HCT116 (cell line): ENCODE data around the gene CELA2B. TPM values are rescaled to one million over a fixed set of nuclear protein-coding genes. Genes with fewer than 3 reads are reported as not detected.

Source experiments
- ATAC-seq: fragments of 200-7000 bp; cut with Tn5 transposase; 2 replicates; pipeline ENCODE4 v1.9.1; 2020; ENCODE audit warnings: mild to moderate bottlenecking, moderate library complexity
- BruUV-seq: library from RNA; stranded (reverse); fragments of 400-500 nt; replicated peaks from 2 replicates; lab custom pipeline; 2021; lab: Mats Ljungman, UMichigan
- CTCF ChIA-PET: fragments of 300-600 bp; sonication (Branson Sonifier 250); formaldehyde crosslinking; loops from one replicate; lab custom pipeline; 2021; ENCODE audit warnings: antibody characterized with exemption; lab: Charles Lee
- POLR2A ChIA-PET: fragments of 300-600, 350-600 bp; sonication (Branson Sonifier 250); formaldehyde crosslinking; loops from one replicate; lab custom pipeline; 2021; ENCODE audit warnings: antibody characterized with exemption; lab: Charles Lee
- RAD21 ChIA-PET, 2 experiments: fragments of 300-600 bp; sonication (Branson Sonifier 250); formaldehyde crosslinking; loops; one replicate each; lab custom pipeline; 2023; ENCODE audit warnings: low total read pairs in 2 of 2; ENCODE audit not compliant: uncharacterized antibody in 2 of 2, unreplicated experiment in 2 of 2, low non-redundant PET in 1 of 2; lab: Charles Lee
- DNase-seq: peaks from one replicate; pipeline ENCODE4 v3.0.0-alpha.2; 2010; ENCODE audit warnings: low read depth, low spot score
- H2AFZ ChIP-seq: fragments of 200-600 bp; shearing (Covaris generic), sonication (generic); 2 replicates; pipeline ENCODE4 v1.6.1; 2017; ENCODE audit warnings: low read depth, mixed run types, mixed read lengths, antibody characterized with exemption, low read length; ENCODE audit not compliant: poor library complexity, severe bottlenecking
- H3K27ac ChIP-seq: 2 replicates; pipeline ENCODE4 v1.5.1; 2012; ENCODE audit warnings: low read depth, low read length
- H3K27me3 ChIP-seq: fragments of 200-600 bp; sonication (generic); 2 replicates; pipeline ENCODE4 v1.6.1; 2016; ENCODE audit warnings: mixed run types, low read length, mixed read lengths; ENCODE audit not compliant: insufficient read depth
- H3K36me3 ChIP-seq, 2 experiments: fragments of 200-500 bp in 1 of 2; fragments of 200-600 bp in 1 of 2; sonication (Bioruptor generic) in 1 of 2; sonication (generic) in 1 of 2; 2 replicates each; pipeline versions ENCODE4 v1.5.1 to v1.6.1; 2014 to 2016; ENCODE audit warnings: low read length in 2 of 2, inconsistent platforms in 1 of 2, mixed read lengths in 1 of 2, mixed run types in 1 of 2; ENCODE audit not compliant: insufficient read depth in 2 of 2, control insufficient read depth in 1 of 2
- H3K4me1 ChIP-seq, 2 experiments: fragments of 200-600 bp in 1 of 2; sonication (generic) in 1 of 2; 2 replicates each; pipeline versions ENCODE4 v1.5.1 to v1.6.1; 2012 to 2017; ENCODE audit warnings: low read length in 2 of 2, inconsistent platforms in 1 of 2, mild to moderate bottlenecking in 1 of 2, mixed read lengths in 1 of 2, mixed run types in 1 of 2, moderate library complexity in 1 of 2; ENCODE audit not compliant: insufficient read depth in 2 of 2, control insufficient read depth in 1 of 2
- H3K4me2 ChIP-seq: fragments of 200-600 bp; sonication (generic); 2 replicates; pipeline ENCODE4 v1.6.1; 2017; ENCODE audit warnings: mixed run types, low read length, mixed read lengths
- H3K4me3 ChIP-seq, 2 experiments: fragments of 200-600 bp in 1 of 2; sonication (generic) in 1 of 2; replicated peaks in 1 of 2; 2 replicates each; pipeline ENCODE4 v1.5.1; 2011 to 2016; ENCODE audit warnings: low read length in 2 of 2, control low read depth in 1 of 2, low read depth in 1 of 2, mild to moderate bottlenecking in 1 of 2, mixed read lengths in 1 of 2, mixed run types in 1 of 2
- H3K79me2 ChIP-seq: fragments of 200-600 bp; sonication (generic); 2 replicates; pipeline ENCODE4 v1.6.1; 2017; ENCODE audit warnings: mild to moderate bottlenecking, mixed run types, low read length, moderate library complexity, mixed read lengths; ENCODE audit not compliant: insufficient read depth
- H3K9ac ChIP-seq: fragments of 200-600 bp; sonication (generic); 2 replicates; pipeline ENCODE4 v1.6.1; 2016; ENCODE audit warnings: low read length, mixed read lengths
- H3K9me2 ChIP-seq: fragments of 200-600 bp; sonication (generic), shearing (Covaris generic); 2 replicates; pipeline ENCODE4 v1.6.1; 2017; ENCODE audit warnings: mixed run types, mild to moderate bottlenecking, moderate library complexity; ENCODE audit not compliant: insufficient read depth
- H3K9me3 ChIP-seq, 2 experiments: fragments of 200-500 bp in 1 of 2; fragments of 200-600 bp in 1 of 2; sonication (Bioruptor generic) in 1 of 2; sonication (generic) in 1 of 2; 2 replicates each; pipeline ENCODE4 v1.6.1; 2014 to 2017; ENCODE audit warnings: low read length in 2 of 2, mixed read lengths in 2 of 2, inconsistent platforms in 1 of 2, low read depth in 1 of 2, mild to moderate bottlenecking in 1 of 2, mixed run types in 1 of 2, moderate library complexity in 1 of 2; ENCODE audit not compliant: control insufficient read depth in 1 of 2, insufficient read depth in 1 of 2
- H4K20me1 ChIP-seq: fragments of 200-600 bp; sonication (generic), shearing (Covaris generic); 2 replicates; pipeline ENCODE4 v1.6.1; 2017; ENCODE audit warnings: mixed run types, mild to moderate bottlenecking, moderate library complexity; ENCODE audit not compliant: insufficient read depth
- CEBPB ChIP-seq: IDR thresholded peaks from 2 replicates; pipeline ENCODE4 v1.6.1; 2012; ENCODE audit warnings: low read depth
- EGR1 ChIP-seq: IDR thresholded peaks from 2 replicates; pipeline ENCODE4 v1.6.1; 2012; ENCODE audit warnings: low read depth
- ELF1 ChIP-seq: IDR thresholded peaks from 2 replicates; pipeline ENCODE4 v1.6.1; 2012; ENCODE audit warnings: low read depth, borderline replicate concordance
- EZH2 ChIP-seq: fragments of 200-600 bp; sonication (generic); IDR thresholded peaks from 2 replicates; pipeline ENCODE4 v1.6.1; 2017; ENCODE audit warnings: antibody characterized with exemption, mixed run types
- EZH2phosphoT487 ChIP-seq: fragments of 200-600 bp; IDR thresholded peaks from 2 replicates; pipeline ENCODE4 v1.6.1; 2018; ENCODE audit warnings: antibody characterized with exemption, borderline replicate concordance
- JUND ChIP-seq: IDR thresholded peaks from 2 replicates; pipeline ENCODE4 v1.6.1; 2012
- POLR2A ChIP-seq: IDR thresholded peaks from 2 replicates; pipeline ENCODE4 v1.7.0; 2011; ENCODE audit warnings: borderline replicate concordance; ENCODE audit not compliant: insufficient read depth, insufficient read length; ENCODE audit errors: extremely low read depth
- POLR2AphosphoS5 ChIP-seq: IDR thresholded peaks from 2 replicates; pipeline ENCODE4 v1.6.1; 2011; ENCODE audit warnings: mild to moderate bottlenecking, low read depth, low read length, moderate library complexity
- SIN3A ChIP-seq: IDR thresholded peaks from 2 replicates; pipeline ENCODE4 v1.6.1; 2012; ENCODE audit warnings: low read depth
- SP1 ChIP-seq: IDR thresholded peaks from 2 replicates; pipeline ENCODE4 v1.6.1; 2012; ENCODE audit warnings: low read depth
- ZFX ChIP-seq: fragments of 450-650 bp; IDR thresholded peaks from 2 replicates; pipeline ENCODE4 v1.6.1; 2017
- ZNF274 ChIP-seq: fragments of 200-500 bp; sonication (Bioruptor generic); IDR thresholded peaks from 2 replicates; pipeline ENCODE4 v1.6.1; 2014; ENCODE audit warnings: mild to moderate bottlenecking, low read depth, low read length, inconsistent platforms
- intact Hi-C: fragments of 100-400 bp; cut with micrococcal nuclease; formaldehyde crosslinking; loops from 2 replicates; pipeline ENCODE4 v1.10.0; 2022
- total RNA-seq: library from RNA; stranded (reverse); gene quantifications from one replicate; pipeline ENCODE4 v1.2.1, GENCODE V29; 2021; ENCODE audit not compliant: unreplicated experiment
- TF ChIP-seq, protein P1 (sequence below): IDR thresholded peaks from 2 replicates; pipeline ENCODE4 v1.6.1; 2012; ENCODE audit warnings: low read depth
- TF ChIP-seq, protein P2 (sequence below): IDR thresholded peaks from 2 replicates; pipeline ENCODE4 v1.6.1; 2011; ENCODE audit warnings: mild to moderate bottlenecking, low read length, moderate library complexity; ENCODE audit not compliant: insufficient replicate concordance; ENCODE audit errors: extremely low read depth
- TF ChIP-seq, protein P3 (sequence below): IDR thresholded peaks from 2 replicates; pipeline ENCODE4 v1.6.1; 2012

CELA2B gene
- total RNA-seq, 1 experiment from 2014 or later, result not detected

DNA sequence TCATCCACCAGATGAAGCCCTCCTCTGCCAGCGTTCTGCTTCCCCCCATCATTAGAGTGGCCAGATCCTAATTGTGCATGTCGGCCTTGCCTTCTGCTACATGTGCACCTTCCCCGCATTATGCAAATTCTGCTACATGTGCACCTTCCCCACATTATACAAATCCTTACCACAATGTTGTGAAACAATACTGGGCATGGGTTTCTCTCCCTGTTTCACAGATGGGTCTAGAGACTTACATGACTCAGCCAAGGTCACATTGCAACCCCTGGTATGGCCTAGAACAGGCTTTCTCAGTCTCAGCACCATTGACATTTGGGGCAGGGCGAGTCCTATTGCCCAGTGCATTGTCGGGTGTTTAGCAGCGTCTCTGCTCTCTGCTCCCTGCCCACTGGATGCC, 20.4 kb upstream of the CELA2B start:
- Histone ChIP-seq H4K20me1 (no peaks in the 10 kb centered on the region), H3K9ac (no peak overlapping the region), H3K4me1 (peaks cover 3 to 10% of the 10 kb centered on the region in 2 experiments; a peak in 3 of 4 replicates), H3K4me2 (no peak overlapping the region), H3K27ac (no peak overlapping the region), H2AFZ (no peak overlapping the region), H3K27me3 (no peaks in the 10 kb centered on the region), H3K4me3 (no peak overlapping the region), H3K9me2 (no peaks in the 10 kb centered on the region), H3K79me2 (no peaks in the 10 kb centered on the region), H3K36me3 (no peaks in the 10 kb centered on the region), H3K9me3 (peaks cover 0 to 3% of the 10 kb centered on the region in 2 experiments; a peak in 1 of 4 replicates)
- ATAC-seq (no peak), DNase-seq (no peak)
- POLR2A ChIA-PET, result no interaction called here
- intact Hi-C loops, result no loop called here
- TF ChIP-seq ELF1 (no peak), POLR2A (no peak), EGR1 (no peak), EZH2phosphoT487 (no peak), POLR2AphosphoS5 (no peak), ZFX (no peak), SP1 (no peak), ZNF274 (no peak), EZH2 (no peak), SIN3A (no peak), CEBPB (no peak), JUND (no peak)
- TF ChIP-seq, protein P1, sequence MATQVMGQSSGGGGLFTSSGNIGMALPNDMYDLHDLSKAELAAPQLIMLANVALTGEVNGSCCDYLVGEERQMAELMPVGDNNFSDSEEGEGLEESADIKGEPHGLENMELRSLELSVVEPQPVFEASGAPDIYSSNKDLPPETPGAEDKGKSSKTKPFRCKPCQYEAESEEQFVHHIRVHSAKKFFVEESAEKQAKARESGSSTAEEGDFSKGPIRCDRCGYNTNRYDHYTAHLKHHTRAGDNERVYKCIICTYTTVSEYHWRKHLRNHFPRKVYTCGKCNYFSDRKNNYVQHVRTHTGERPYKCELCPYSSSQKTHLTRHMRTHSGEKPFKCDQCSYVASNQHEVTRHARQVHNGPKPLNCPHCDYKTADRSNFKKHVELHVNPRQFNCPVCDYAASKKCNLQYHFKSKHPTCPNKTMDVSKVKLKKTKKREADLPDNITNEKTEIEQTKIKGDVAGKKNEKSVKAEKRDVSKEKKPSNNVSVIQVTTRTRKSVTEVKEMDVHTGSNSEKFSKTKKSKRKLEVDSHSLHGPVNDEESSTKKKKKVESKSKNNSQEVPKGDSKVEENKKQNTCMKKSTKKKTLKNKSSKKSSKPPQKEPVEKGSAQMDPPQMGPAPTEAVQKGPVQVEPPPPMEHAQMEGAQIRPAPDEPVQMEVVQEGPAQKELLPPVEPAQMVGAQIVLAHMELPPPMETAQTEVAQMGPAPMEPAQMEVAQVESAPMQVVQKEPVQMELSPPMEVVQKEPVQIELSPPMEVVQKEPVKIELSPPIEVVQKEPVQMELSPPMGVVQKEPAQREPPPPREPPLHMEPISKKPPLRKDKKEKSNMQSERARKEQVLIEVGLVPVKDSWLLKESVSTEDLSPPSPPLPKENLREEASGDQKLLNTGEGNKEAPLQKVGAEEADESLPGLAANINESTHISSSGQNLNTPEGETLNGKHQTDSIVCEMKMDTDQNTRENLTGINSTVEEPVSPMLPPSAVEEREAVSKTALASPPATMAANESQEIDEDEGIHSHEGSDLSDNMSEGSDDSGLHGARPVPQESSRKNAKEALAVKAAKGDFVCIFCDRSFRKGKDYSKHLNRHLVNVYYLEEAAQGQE, result no peak
- TF ChIP-seq, protein P2, sequence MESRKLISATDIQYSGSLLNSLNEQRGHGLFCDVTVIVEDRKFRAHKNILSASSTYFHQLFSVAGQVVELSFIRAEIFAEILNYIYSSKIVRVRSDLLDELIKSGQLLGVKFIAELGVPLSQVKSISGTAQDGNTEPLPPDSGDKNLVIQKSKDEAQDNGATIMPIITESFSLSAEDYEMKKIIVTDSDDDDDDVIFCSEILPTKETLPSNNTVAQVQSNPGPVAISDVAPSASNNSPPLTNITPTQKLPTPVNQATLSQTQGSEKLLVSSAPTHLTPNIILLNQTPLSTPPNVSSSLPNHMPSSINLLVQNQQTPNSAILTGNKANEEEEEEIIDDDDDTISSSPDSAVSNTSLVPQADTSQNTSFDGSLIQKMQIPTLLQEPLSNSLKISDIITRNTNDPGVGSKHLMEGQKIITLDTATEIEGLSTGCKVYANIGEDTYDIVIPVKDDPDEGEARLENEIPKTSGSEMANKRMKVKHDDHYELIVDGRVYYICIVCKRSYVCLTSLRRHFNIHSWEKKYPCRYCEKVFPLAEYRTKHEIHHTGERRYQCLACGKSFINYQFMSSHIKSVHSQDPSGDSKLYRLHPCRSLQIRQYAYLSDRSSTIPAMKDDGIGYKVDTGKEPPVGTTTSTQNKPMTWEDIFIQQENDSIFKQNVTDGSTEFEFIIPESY, result no peak
- TF ChIP-seq, protein P3, sequence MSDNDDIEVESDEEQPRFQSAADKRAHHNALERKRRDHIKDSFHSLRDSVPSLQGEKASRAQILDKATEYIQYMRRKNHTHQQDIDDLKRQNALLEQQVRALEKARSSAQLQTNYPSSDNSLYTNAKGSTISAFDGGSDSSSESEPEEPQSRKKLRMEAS, result no peak
- CTCF ChIA-PET, result no interaction called here
- RAD21 ChIA-PET, result no interaction called here
- no TSS peak for BruUV-seq
